Upper lobe of left lung (tissue), 4 donors: ENCODE results near the gene CIRBP.

ENCODE experiments used
- CTCF ChIP-seq, 6 experiments: fragments of 450-650 bp in 4 of 6; fragments of 200-600 bp in 2 of 6; sonication (generic) in 2 of 6; IDR thresholded peaks; one replicate each; pipeline ENCODE4 v1.5.1; 2016 to 2019; ENCODE audit warnings: antibody characterized with exemption in 6 of 6
- EP300 ChIP-seq, 4 donors: sonication (generic); formaldehyde crosslinking; IDR thresholded peaks; one replicate each; pipeline ENCODE4 v1.5.1; 2017; ENCODE audit warnings: antibody characterized with exemption in 4 of 4, control low read depth in 2 of 4
- POLR2AphosphoS5 ChIP-seq, 2 donors: sonication (generic); formaldehyde crosslinking; IDR thresholded peaks; one replicate each; pipeline ENCODE4 v1.5.1; 2017; ENCODE audit warnings: antibody characterized with exemption in 2 of 2

GRCh38 chr19:1300744-1301490 is 31.8 kb downstream of the CIRBP start:
- no peak for TF ChIP-seq POLR2AphosphoS5 (IDR thresholded peaks at IDR 0.05)
- no peak for TF ChIP-seq CTCF (IDR thresholded peaks at IDR 0.05)
- TF ChIP-seq EP300 (IDR thresholded peaks at IDR 0.05): no peak
